Measurements from ENCODE around the gene SLCO3A1. TPM values are rescaled to one million over a fixed set of nuclear protein-coding genes. Genes with fewer than 3 reads are reported as not detected.

SLCO3A1 gene
- total RNA-seq, 2 donors from 2014 or later = 8.2 to 13.6 TPM

- DNase-seq (no peak), ATAC-seq (replicated peaks in 1 of 2) (no peak)
- H3K36me3 Mint-ChIP-seq (ENCODE audit: insufficient read depth in 2 of 2) = no peaks in the 10 kb centered on the region
- no peak overlapping the region for H3K4me3 Mint-ChIP-seq
- H3K4me1 Mint-ChIP-seq (ENCODE audit: low read depth) = no peaks in the 10 kb centered on the region
- no peak overlapping the region for H3K27ac Mint-ChIP-seq
- no peaks in the 10 kb centered on the region for H3K27me3 Mint-ChIP-seq (ENCODE audit: low read depth)
- H3K9me3 Mint-ChIP-seq = no peaks in the 10 kb centered on the region
Observed at GRCh38 chr15:91981821-91982800, 128.6 kb downstream of the SLCO3A1 start.

DNA sequence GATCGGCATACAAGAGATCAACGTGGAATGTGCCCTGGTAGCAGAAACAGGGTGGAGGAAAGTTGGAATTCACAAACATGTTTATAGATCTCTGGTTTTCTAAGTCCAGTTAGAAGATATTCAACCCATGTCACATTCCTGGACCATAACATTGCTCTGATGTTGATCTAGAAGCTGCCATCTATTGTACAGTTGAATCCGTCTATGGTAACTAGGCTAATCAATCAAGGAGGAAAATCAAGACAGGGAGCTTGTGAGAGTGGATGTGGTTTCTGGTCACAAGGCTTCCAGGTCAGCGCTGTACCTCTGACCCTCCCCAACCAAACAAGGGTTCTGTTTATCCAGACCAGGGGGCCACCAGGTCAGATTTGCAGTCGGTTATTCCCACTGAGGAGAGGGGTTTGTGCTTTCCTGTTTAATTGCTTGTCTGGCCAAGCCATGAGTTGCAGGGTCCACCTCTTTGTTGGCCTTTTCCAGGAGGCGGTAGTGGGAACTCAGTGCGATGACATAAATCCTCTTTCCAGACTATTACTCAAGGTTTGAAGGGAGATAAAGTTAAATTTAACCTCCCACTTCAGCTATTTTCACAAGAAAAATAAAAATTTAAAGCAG lies 130.3 kb downstream of the SLCO3A1 start:
- DNase-seq (no peak), ATAC-seq (replicated peaks in 1 of 2) (no peak)
- no peaks in the 10 kb centered on the region for H3K36me3 Mint-ChIP-seq (ENCODE audit: insufficient read depth in 2 of 2)
- H3K4me3 Mint-ChIP-seq = no peak overlapping the region
- H3K27me3 Mint-ChIP-seq (ENCODE audit: low read depth) = no peaks in the 10 kb centered on the region
- no peaks in the 10 kb centered on the region for H3K9me3 Mint-ChIP-seq
- no peak overlapping the region for H3K27ac Mint-ChIP-seq
- no peaks in the 10 kb centered on the region for H3K4me1 Mint-ChIP-seq (ENCODE audit: low read depth)

GRCh38 chr15:91985297-91985696 lies 131.8 kb downstream of the SLCO3A1 start:
- Mint-ChIP-seq H3K36me3 (ENCODE audit: insufficient read depth in 2 of 2) (no peaks in the 10 kb centered on the region), H3K4me1 (ENCODE audit: low read depth) (no peaks in the 10 kb centered on the region), H3K4me3 (no peak overlapping the region), H3K9me3 (no peaks in the 10 kb centered on the region), H3K27ac (no peak overlapping the region), H3K27me3 (ENCODE audit: low read depth) (no peaks in the 10 kb centered on the region)
- no peak for DNase-seq
- ATAC-seq (replicated peaks in 1 of 2) = no peak

- no peaks in the 10 kb centered on the region for H3K27me3 Mint-ChIP-seq (ENCODE audit: low read depth)
- no peak for ATAC-seq (replicated peaks in 1 of 2)
- H3K4me3 Mint-ChIP-seq = no peak overlapping the region
- no peaks in the 10 kb centered on the region for H3K9me3 Mint-ChIP-seq
- DNase-seq = no peak
- H3K27ac Mint-ChIP-seq = no peak overlapping the region
- H3K4me1 Mint-ChIP-seq (ENCODE audit: low read depth) = peaks cover 2% of the 10 kb centered on the region
- H3K36me3 Mint-ChIP-seq (ENCODE audit: insufficient read depth in 2 of 2) = no peaks in the 10 kb centered on the region
Observed at GRCh38 chr15:91988071-91988470, 134.6 kb downstream of the SLCO3A1 start.

DNA sequence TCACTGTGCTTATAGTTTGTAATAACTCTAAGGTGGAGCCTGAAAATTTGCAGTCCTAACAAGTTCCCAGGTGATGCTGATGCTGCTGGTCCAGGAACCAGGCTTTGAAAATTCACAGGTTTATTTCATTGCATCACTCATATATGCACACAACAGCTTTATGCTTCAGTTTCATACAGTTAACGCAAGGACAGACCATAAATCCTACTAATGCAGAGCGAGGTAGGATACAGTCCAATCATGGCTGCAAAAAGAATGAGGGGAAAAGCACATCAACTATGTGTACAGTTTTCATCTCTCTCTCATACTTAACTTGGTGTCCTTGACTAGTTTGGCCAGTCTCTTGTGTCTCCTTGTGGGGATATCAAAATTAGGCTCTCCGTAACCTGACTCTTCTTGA lies 135.1 kb downstream of the SLCO3A1 start:
- H3K4me3 Mint-ChIP-seq = no peak overlapping the region
- ATAC-seq (replicated peaks in 1 of 2) (no peak), DNase-seq (no peak)
- no peak overlapping the region for H3K27ac Mint-ChIP-seq
- no peaks in the 10 kb centered on the region for H3K27me3 Mint-ChIP-seq (ENCODE audit: low read depth)
- peaks cover 6% of the 10 kb centered on the region for H3K4me1 Mint-ChIP-seq (ENCODE audit: low read depth)
- no peaks in the 10 kb centered on the region for H3K9me3 Mint-ChIP-seq
- H3K36me3 Mint-ChIP-seq (ENCODE audit: insufficient read depth in 2 of 2) = no peaks in the 10 kb centered on the region

GRCh38 chr15:91989821-91990220 lies 136.3 kb downstream of the SLCO3A1 start:
- no peaks in the 10 kb centered on the region for H3K36me3 Mint-ChIP-seq (ENCODE audit: insufficient read depth in 2 of 2)
- H3K9me3 Mint-ChIP-seq = no peaks in the 10 kb centered on the region
- ATAC-seq (replicated peaks in 1 of 2) (no peak), DNase-seq (no peak)
- no peak overlapping the region for H3K27ac Mint-ChIP-seq
- H3K4me1 Mint-ChIP-seq (ENCODE audit: low read depth) = peaks cover 6% of the 10 kb centered on the region
- H3K27me3 Mint-ChIP-seq (ENCODE audit: low read depth) = no peaks in the 10 kb centered on the region
- H3K4me3 Mint-ChIP-seq = no peak overlapping the region

DNA sequence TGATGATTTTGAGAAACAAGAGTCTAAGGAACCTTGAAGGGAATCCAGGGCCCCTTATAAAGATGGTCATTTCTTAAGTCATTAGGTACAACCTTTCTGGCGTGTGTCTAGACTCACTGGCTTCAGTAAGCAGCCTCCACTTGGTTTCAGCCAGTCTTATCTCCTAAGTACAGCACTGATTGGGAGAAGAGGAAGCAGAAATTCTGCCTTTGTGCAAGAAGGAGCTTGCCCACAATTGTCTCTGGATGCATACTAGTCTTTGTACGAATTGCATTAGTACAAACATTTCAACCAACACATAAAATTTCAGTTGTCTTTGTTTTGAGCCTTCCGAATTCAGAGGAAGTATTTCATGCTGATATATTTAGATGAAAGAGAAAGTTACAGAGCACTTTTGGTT lies 139.4 kb downstream of the SLCO3A1 start:
- Mint-ChIP-seq H3K4me1 (ENCODE audit: low read depth) (peaks cover 6% of the 10 kb centered on the region), H3K4me3 (no peak overlapping the region)

GRCh38 chr15:91995146-91995545 lies 141.6 kb downstream of the SLCO3A1 start:
- ATAC-seq (replicated peaks in 1 of 2) (no peak), DNase-seq (no peak)
- Mint-ChIP-seq H3K27ac (no peak overlapping the region), H3K9me3 (no peaks in the 10 kb centered on the region), H3K36me3 (ENCODE audit: insufficient read depth in 2 of 2) (no peaks in the 10 kb centered on the region), H3K4me3 (no peak overlapping the region), H3K4me1 (ENCODE audit: low read depth) (peaks cover 6% of the 10 kb centered on the region), H3K27me3 (ENCODE audit: low read depth) (no peaks in the 10 kb centered on the region)

More for the DNA sequence above, 139.4 kb downstream of the SLCO3A1 start:
- no peaks in the 10 kb centered on the region for H3K36me3 Mint-ChIP-seq (ENCODE audit: insufficient read depth in 2 of 2)
- DNase-seq (no peak), ATAC-seq (replicated peaks in 1 of 2) (no peak)
- H3K27ac Mint-ChIP-seq = peak overlapping the region; percentile 63
- H3K27me3 Mint-ChIP-seq (ENCODE audit: low read depth) = no peaks in the 10 kb centered on the region
- no peaks in the 10 kb centered on the region for H3K9me3 Mint-ChIP-seq

- Mint-ChIP-seq H3K4me1 (ENCODE audit: low read depth) (peaks cover 6% of the 10 kb centered on the region), H3K36me3 (ENCODE audit: insufficient read depth in 2 of 2) (no peaks in the 10 kb centered on the region), H3K9me3 (no peaks in the 10 kb centered on the region), H3K27me3 (ENCODE audit: low read depth) (no peaks in the 10 kb centered on the region), H3K27ac (no peak overlapping the region), H3K4me3 (no peak overlapping the region)
- no peak for ATAC-seq (replicated peaks in 1 of 2)
- no peak for DNase-seq
Observed at GRCh38 chr15:91997163-91997562, 143.7 kb downstream of the SLCO3A1 start.

DNA sequence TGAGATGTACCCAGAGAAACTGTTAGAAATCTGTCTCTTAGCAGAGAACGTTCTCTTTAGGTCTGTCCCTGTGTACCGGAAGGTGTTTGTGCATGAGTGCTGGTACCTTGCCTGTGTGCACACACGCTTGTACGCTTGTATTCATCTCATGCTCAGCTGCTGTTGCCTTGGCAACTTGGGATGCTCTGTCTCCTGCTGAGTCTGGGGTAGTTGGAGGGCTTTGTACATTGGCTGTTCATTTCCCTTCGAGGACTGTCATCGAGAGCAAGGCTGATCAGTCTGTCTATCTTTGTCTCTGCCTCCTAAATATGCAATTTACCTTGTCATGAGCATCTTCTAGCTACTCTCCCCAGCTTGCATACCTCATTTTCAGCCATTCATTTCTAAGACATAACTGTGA lies 147.2 kb downstream of the SLCO3A1 start:
- H3K4me3 Mint-ChIP-seq = no peak overlapping the region
- no peaks in the 10 kb centered on the region for H3K9me3 Mint-ChIP-seq
- ATAC-seq (replicated peaks in 1 of 2) = no peak
- no peaks in the 10 kb centered on the region for H3K27me3 Mint-ChIP-seq (ENCODE audit: low read depth)
- no peak overlapping the region for H3K27ac Mint-ChIP-seq
- H3K4me1 Mint-ChIP-seq (ENCODE audit: low read depth) = no peaks in the 10 kb centered on the region
- H3K36me3 Mint-ChIP-seq (ENCODE audit: insufficient read depth in 2 of 2) = no peaks in the 10 kb centered on the region
- no peak for DNase-seq

DNA sequence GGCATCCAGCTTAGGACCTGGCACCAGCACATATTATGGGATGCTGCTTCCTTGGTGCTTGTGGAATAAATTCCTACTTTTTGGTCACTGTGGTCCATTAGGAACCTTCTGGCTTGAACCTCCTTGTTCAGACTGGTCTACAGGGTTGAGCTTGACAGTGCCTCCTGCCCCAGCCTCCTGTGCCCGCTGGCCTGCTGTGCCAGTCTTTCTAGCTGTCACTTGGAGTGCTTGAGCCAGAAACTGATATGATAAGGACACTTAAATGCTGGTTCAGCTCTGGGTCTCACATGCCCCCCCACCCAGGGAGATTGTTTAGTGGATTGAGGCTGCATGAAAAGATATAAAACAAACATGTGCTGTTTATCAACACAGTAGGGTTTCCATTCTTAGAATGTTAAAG lies 147.8 kb downstream of the SLCO3A1 start:
- H3K9me3 Mint-ChIP-seq = no peaks in the 10 kb centered on the region
- no peak overlapping the region for H3K27ac Mint-ChIP-seq
- H3K36me3 Mint-ChIP-seq (ENCODE audit: insufficient read depth in 2 of 2) = no peaks in the 10 kb centered on the region
- no peaks in the 10 kb centered on the region for H3K27me3 Mint-ChIP-seq (ENCODE audit: low read depth)
- DNase-seq = no peak
- ATAC-seq (replicated peaks in 1 of 2) = no peak
- no peak overlapping the region for H3K4me3 Mint-ChIP-seq
- H3K4me1 Mint-ChIP-seq (ENCODE audit: low read depth) = no peaks in the 10 kb centered on the region

GRCh38 chr15:92002666-92003065 lies 149.2 kb downstream of the SLCO3A1 start:
- Mint-ChIP-seq H3K27ac (no peak overlapping the region), H3K9me3 (no peaks in the 10 kb centered on the region), H3K27me3 (ENCODE audit: low read depth) (no peaks in the 10 kb centered on the region), H3K36me3 (ENCODE audit: insufficient read depth in 2 of 2) (no peaks in the 10 kb centered on the region), H3K4me1 (ENCODE audit: low read depth) (peaks cover 7% of the 10 kb centered on the region), H3K4me3 (no peak overlapping the region)
- ATAC-seq (replicated peaks in 1 of 2) (no peak), DNase-seq (no peak)

- no peak for DNase-seq
- H3K4me1 Mint-ChIP-seq (ENCODE audit: low read depth) = peaks cover 13% of the 10 kb centered on the region
- no peaks in the 10 kb centered on the region for H3K36me3 Mint-ChIP-seq (ENCODE audit: insufficient read depth in 2 of 2)
- H3K4me3 Mint-ChIP-seq = no peak overlapping the region
- no peaks in the 10 kb centered on the region for H3K9me3 Mint-ChIP-seq
- H3K27me3 Mint-ChIP-seq (ENCODE audit: low read depth) = no peaks in the 10 kb centered on the region
- H3K27ac Mint-ChIP-seq = no peak overlapping the region
- ATAC-seq (replicated peaks in 1 of 2) = no peak
Observed at GRCh38 chr15:92003515-92004067, 150.1 kb downstream of the SLCO3A1 start.
